Measurements from ENCODE around the gene NUMA1.

- no peak for TF ChIP-seq CTCF (IDR thresholded peaks at IDR 0.05 in 4 of 5, conservative IDR thresholded peaks at IDR 0.05 in 1 of 5)
- TF ChIP-seq POLR2A (IDR thresholded peaks at IDR 0.05): no peak
These were observed 89.6 kb downstream of the NUMA1 start for GRCh38 chr11:71990701-71991100.

Data from gastrocnemius medialis (tissue), 4 donors.